Natural killer cell treated with Interleukin-12 subunit alpha and Interleukin-12 subunit beta and Interleukin-15 and Interleukin-18, amount 100 ng/mL, for 72 hours (primary cell): ENCODE measurements around the gene REXO1. TPM values are rescaled to one million over a fixed set of nuclear protein-coding genes. Genes with fewer than 3 reads are reported as not detected.

Source experiments
- ATAC-seq, 2 donors: fragments of 150-1000 bp; cut with Tn5 transposase in 1 of 2; sonication (Bioruptor Pico), chemical (Tn5 transposase) in 1 of 2; 2 replicates each; pipeline ENCODE4 v1.10.0; 2021
- DNase-seq: peaks from one replicate; pipeline ENCODE4 v3.0.0; 2022; ENCODE audit warnings: low spot score
- H3K27ac Mint-ChIP-seq, 2 donors: 1 replicate in 1 of 2; 2 replicates in 1 of 2; pipeline ENCODE4 v1.8.0; 2022; ENCODE audit warnings: mixed read lengths in 2 of 2, mild to moderate bottlenecking in 1 of 2, moderate library complexity in 1 of 2
- H3K27me3 Mint-ChIP-seq, 2 donors: 1 replicate in 1 of 2; 2 replicates in 1 of 2; pipeline ENCODE4 v1.8.0; 2022; ENCODE audit warnings: mixed read lengths in 2 of 2
- H3K36me3 Mint-ChIP-seq: one replicate; pipeline ENCODE4 v1.8.0; 2022; ENCODE audit warnings: mixed read lengths
- H3K4me1 Mint-ChIP-seq, 2 donors: 1 replicate in 1 of 2; 2 replicates in 1 of 2; pipeline ENCODE4 v1.8.0; 2022; ENCODE audit warnings: low read depth in 2 of 2, mixed read lengths in 2 of 2, mild to moderate bottlenecking in 1 of 2
- H3K4me3 Mint-ChIP-seq: one replicate; pipeline ENCODE4 v1.8.0; 2022; ENCODE audit warnings: mixed read lengths
- H3K9me3 Mint-ChIP-seq: 2 replicates; pipeline ENCODE4 v1.8.0; 2022; ENCODE audit warnings: mixed read lengths
- total RNA-seq, 2 donors: library from RNA; stranded (reverse); gene quantifications; one replicate each; pipeline ENCODE4 v1.2.3, GENCODE V29; 2022

Gene REXO1
- total RNA-seq, 2 donors from 2014 or later, result 69.1 to 103 TPM

- Mint-ChIP-seq H3K27ac (no peak overlapping the region), H3K36me3 (no peaks in the 10 kb centered on the region), H3K27me3 (peaks cover 0 to 3% of the 10 kb centered on the region in 2 donors), H3K9me3 (no peaks in the 10 kb centered on the region), H3K4me1 (no peaks in the 10 kb centered on the region), H3K4me3 (no peak overlapping the region)
- DNase-seq (no peak), ATAC-seq (no peak)
Measured at GRCh38 chr19:1790054-1790792, 58.1 kb downstream of the REXO1 start.

GRCh38 chr19:1789261-1790041 is 58.8 kb downstream of the REXO1 start:
- Mint-ChIP-seq H3K9me3 (no peaks in the 10 kb centered on the region), H3K4me3 (no peak overlapping the region), H3K27ac (no peak overlapping the region), H3K36me3 (no peaks in the 10 kb centered on the region), H3K27me3 (peaks cover 0 to 3% of the 10 kb centered on the region in 2 donors), H3K4me1 (no peaks in the 10 kb centered on the region)
- DNase-seq (no peak), ATAC-seq (no peak)

- no peak overlapping the region for H3K4me3 Mint-ChIP-seq
- no peak for DNase-seq
- no peaks in the 10 kb centered on the region for H3K9me3 Mint-ChIP-seq
- no peaks in the 10 kb centered on the region for H3K4me1 Mint-ChIP-seq
- H3K27ac Mint-ChIP-seq, result no peak overlapping the region
- ATAC-seq, result no peak
- peaks cover 0 to 6% of the 10 kb centered on the region in 2 donors for H3K27me3 Mint-ChIP-seq
- H3K36me3 Mint-ChIP-seq, result no peaks in the 10 kb centered on the region
Measured at GRCh38 chr19:1787116-1787515, 61.2 kb downstream of the REXO1 start.

- DNase-seq (no peak), ATAC-seq (peak in 1 of 2 donors; percentile 21)
- H3K36me3 Mint-ChIP-seq, result no peaks in the 10 kb centered on the region
- H3K27ac Mint-ChIP-seq, result no peak overlapping the region
- H3K4me3 Mint-ChIP-seq, result no peak overlapping the region
- H3K9me3 Mint-ChIP-seq, result no peaks in the 10 kb centered on the region
- H3K27me3 Mint-ChIP-seq, result peaks cover 0 to 6% of the 10 kb centered on the region in 2 donors
- H3K4me1 Mint-ChIP-seq, result no peaks in the 10 kb centered on the region
Measured at GRCh38 chr19:1786668-1787067, 61.6 kb downstream of the REXO1 start.

GRCh38 chr19:1785310-1785709 is 63.0 kb downstream of the REXO1 start:
- H3K27me3 Mint-ChIP-seq, result peaks cover 0 to 10% of the 10 kb centered on the region in 2 donors
- ATAC-seq (no peak), DNase-seq (no peak)
- H3K4me3 Mint-ChIP-seq, result no peak overlapping the region
- no peaks in the 10 kb centered on the region for H3K36me3 Mint-ChIP-seq
- H3K9me3 Mint-ChIP-seq, result no peaks in the 10 kb centered on the region
- H3K27ac Mint-ChIP-seq, result no peak overlapping the region
- no peaks in the 10 kb centered on the region for H3K4me1 Mint-ChIP-seq

GRCh38 chr19:1783874-1784273 is 64.4 kb downstream of the REXO1 start:
- H3K4me3 Mint-ChIP-seq, result no peak overlapping the region
- H3K9me3 Mint-ChIP-seq, result no peaks in the 10 kb centered on the region
- peaks cover 0 to 5% of the 10 kb centered on the region in 2 donors for H3K4me1 Mint-ChIP-seq
- peaks cover 8 to 18% of the 10 kb centered on the region in 2 donors for H3K27me3 Mint-ChIP-seq
- H3K27ac Mint-ChIP-seq, result no peak overlapping the region
- ATAC-seq (no peak), DNase-seq (no peak)
- peaks cover 5% of the 10 kb centered on the region for H3K36me3 Mint-ChIP-seq

- H3K4me3 Mint-ChIP-seq, result no peak overlapping the region
- peaks cover 6% of the 10 kb centered on the region for H3K36me3 Mint-ChIP-seq
- H3K27ac Mint-ChIP-seq, result no peak overlapping the region
- DNase-seq, result no peak
- peaks cover 0 to 5% of the 10 kb centered on the region in 2 donors for H3K4me1 Mint-ChIP-seq
- H3K27me3 Mint-ChIP-seq, result peaks cover 10 to 19% of the 10 kb centered on the region in 2 donors
- ATAC-seq, result no peak
- H3K9me3 Mint-ChIP-seq, result no peaks in the 10 kb centered on the region
Measured at GRCh38 chr19:1783354-1783753, 64.9 kb downstream of the REXO1 start.

GRCh38 chr19:1782521-1782920 is 65.8 kb downstream of the REXO1 start:
- Mint-ChIP-seq H3K36me3 (peaks cover 6% of the 10 kb centered on the region), H3K27me3 (peaks cover 10 to 19% of the 10 kb centered on the region in 2 donors), H3K4me3 (no peak overlapping the region), H3K27ac (no peak overlapping the region), H3K9me3 (no peaks in the 10 kb centered on the region), H3K4me1 (peaks cover 0 to 5% of the 10 kb centered on the region in 2 donors)
- DNase-seq (no peak), ATAC-seq (no peak)

- ATAC-seq (no peak), DNase-seq (no peak)
- Mint-ChIP-seq H3K27me3 (peaks cover 21 to 25% of the 10 kb centered on the region in 2 donors), H3K4me3 (no peak overlapping the region), H3K36me3 (peaks cover 12% of the 10 kb centered on the region), H3K27ac (no peak overlapping the region), H3K4me1 (peaks cover 4 to 10% of the 10 kb centered on the region in 2 donors), H3K9me3 (no peaks in the 10 kb centered on the region)
Measured at GRCh38 chr19:1780272-1780958, 67.9 kb downstream of the REXO1 start.

GRCh38 chr19:1779574-1779973 is 68.7 kb downstream of the REXO1 start:
- Mint-ChIP-seq H3K4me1 (peaks cover 4 to 10% of the 10 kb centered on the region in 2 donors), H3K36me3 (peaks cover 12% of the 10 kb centered on the region), H3K27ac (no peak overlapping the region), H3K9me3 (no peaks in the 10 kb centered on the region), H3K4me3 (no peak overlapping the region), H3K27me3 (peaks cover 26 to 28% of the 10 kb centered on the region in 2 donors)
- ATAC-seq (no peak), DNase-seq (no peak)

- H3K4me1 Mint-ChIP-seq, result peaks cover 4 to 10% of the 10 kb centered on the region in 2 donors
Measured at GRCh38 chr19:1777149-1777548, 71.1 kb downstream of the REXO1 start.

GRCh38 chr19:1776606-1777147 is 71.6 kb downstream of the REXO1 start:
- H3K36me3 Mint-ChIP-seq, result peaks cover 12% of the 10 kb centered on the region
- no peaks in the 10 kb centered on the region for H3K9me3 Mint-ChIP-seq
- no peak overlapping the region for H3K4me3 Mint-ChIP-seq
- H3K27ac Mint-ChIP-seq, result no peak overlapping the region
- peaks cover 4 to 10% of the 10 kb centered on the region in 2 donors for H3K4me1 Mint-ChIP-seq
- no peak for ATAC-seq
- H3K27me3 Mint-ChIP-seq, result peaks cover 40 to 49% of the 10 kb centered on the region in 2 donors
- DNase-seq, result no peak

More at GRCh38 chr19:1777149-1777548, 71.1 kb downstream of the REXO1 start:
- DNase-seq (no peak), ATAC-seq (no peak)
- Mint-ChIP-seq H3K9me3 (no peaks in the 10 kb centered on the region), H3K27ac (no peak overlapping the region), H3K4me3 (no peak overlapping the region), H3K27me3 (peaks cover 40 to 48% of the 10 kb centered on the region in 2 donors), H3K36me3 (peaks cover 12% of the 10 kb centered on the region)

- Mint-ChIP-seq H3K27me3 (peaks cover 44 to 53% of the 10 kb centered on the region in 2 donors), H3K4me1 (peaks cover 4 to 10% of the 10 kb centered on the region in 2 donors), H3K4me3 (no peak overlapping the region), H3K27ac (no peak overlapping the region), H3K9me3 (no peaks in the 10 kb centered on the region), H3K36me3 (peaks cover 17% of the 10 kb centered on the region)
- DNase-seq, result no peak
- ATAC-seq, result no peak
Measured at GRCh38 chr19:1775951-1776605, 72.2 kb downstream of the REXO1 start.
